PC-3 (cell line): ENCODE measurements around the gene SUMO3. TPM values are rescaled to one million over a fixed set of nuclear protein-coding genes. Genes with fewer than 3 reads are reported as not detected.

Experiments used
- ATAC-seq: fragments of 200-7000 bp; cut with Tn5 transposase; 2 replicates; pipeline ENCODE4 v1.9.1; 2020; ENCODE audit warnings: mild to moderate bottlenecking, moderate library complexity
- BruUV-seq: library from RNA; stranded (reverse); fragments of 400-500 nt; replicated peaks from 2 replicates; lab custom pipeline; 2021; lab: Mats Ljungman, UMichigan
- CTCF ChIA-PET: fragments of 300-600 bp; sonication (Branson Sonifier 250); formaldehyde crosslinking; loops from one replicate; lab custom pipeline; 2022; ENCODE audit warnings: antibody characterized with exemption; lab: Charles Lee
- POLR2A ChIA-PET: fragments of 300-600 bp; sonication (Branson Sonifier 250); formaldehyde crosslinking; loops from one replicate; lab custom pipeline; 2022; ENCODE audit warnings: antibody characterized with exemption; ENCODE audit not compliant: unreplicated experiment; lab: Charles Lee
- DNase-seq: peaks from one replicate; pipeline ENCODE4 v3.0.0-alpha.2; 2015
- H2AFZ ChIP-seq: fragments of 300-600 bp; sonication (generic); 2 replicates; pipeline ENCODE4 v1.6.0; 2016; ENCODE audit warnings: antibody characterized with exemption, low read length
- H3F3A ChIP-seq: fragments of 300-600 bp; sonication (generic); one replicate; pipeline ENCODE4 v1.6.0; 2017; ENCODE audit warnings: antibody characterized with exemption, low read length, control low read depth, mild to moderate bottlenecking; ENCODE audit not compliant: unreplicated experiment
- H3K27ac ChIP-seq: fragments of 300-600 bp; sonication (generic); 2 replicates; pipeline ENCODE4 v1.5.1; 2016; ENCODE audit warnings: mild to moderate bottlenecking, low read length
- H3K27me3 ChIP-seq: fragments of 300-600 bp; sonication (generic); 2 replicates; pipeline ENCODE4 v1.6.1; 2016; ENCODE audit warnings: low read length, mixed read lengths
- H3K36me3 ChIP-seq: fragments of 300-600 bp; sonication (generic); 2 replicates; pipeline ENCODE4 v1.6.1; 2016; ENCODE audit warnings: low read depth, mixed run types, low read length, mixed read lengths
- H3K4me1 ChIP-seq: fragments of 300-600 bp; sonication (generic); 2 replicates; pipeline ENCODE4 v1.5.1; 2016; ENCODE audit warnings: low read length; ENCODE audit not compliant: insufficient read depth
- H3K4me2 ChIP-seq: fragments of 300-600 bp; sonication (generic); 2 replicates; pipeline ENCODE4 v1.6.0; 2016; ENCODE audit warnings: low read length
- H3K4me3 ChIP-seq: fragments of 300-600 bp; sonication (generic); 2 replicates; pipeline ENCODE4 v1.5.1; 2016; ENCODE audit warnings: mild to moderate bottlenecking, low read length, mixed read lengths
- H3K79me2 ChIP-seq: fragments of 300-600 bp; sonication (generic); 2 replicates; pipeline ENCODE4 v1.6.1; 2017; ENCODE audit warnings: low read length, mixed read lengths
- H3K9ac ChIP-seq: fragments of 300-600 bp; sonication (generic); 2 replicates; pipeline ENCODE4 v1.6.0; 2016; ENCODE audit warnings: mild to moderate bottlenecking, low read length
- H3K9me2 ChIP-seq: fragments of 300-600 bp; sonication (generic); replicated peaks from 2 replicates; pipeline ENCODE4 v1.6.1; 2016; ENCODE audit warnings: mixed run types, low read length, mixed read lengths
- H3K9me3 ChIP-seq: fragments of 300-600 bp; sonication (generic); 2 replicates; pipeline ENCODE4 v1.6.1; 2016; ENCODE audit warnings: low read length, mixed read lengths
- H4K20me1 ChIP-seq: fragments of 300-600 bp; sonication (generic); 2 replicates; pipeline ENCODE4 v1.6.1; 2016; ENCODE audit warnings: low read length, mixed read lengths
- CTCF ChIP-seq: fragments of 300-600 bp; sonication (generic); conservative IDR thresholded peaks from 2 replicates; pipeline ENCODE4 v1.5.1; 2017; ENCODE audit warnings: antibody characterized with exemption, low read depth, mild to moderate bottlenecking, low read length
- EZH2 ChIP-seq: fragments of 300-600 bp; sonication (generic); IDR thresholded peaks from one replicate; pipeline ENCODE4 v1.6.1; 2017; ENCODE audit warnings: antibody characterized with exemption, mild to moderate bottlenecking, low read length; ENCODE audit not compliant: unreplicated experiment
- EZH2phosphoT487 ChIP-seq: fragments of 300-600 bp; sonication (generic); IDR thresholded peaks from 2 replicates; pipeline ENCODE4 v1.6.1; 2018; ENCODE audit warnings: mild to moderate bottlenecking, antibody characterized with exemption, low read length, borderline replicate concordance
- intact Hi-C: fragments of 100-400 bp; cut with micrococcal nuclease; formaldehyde crosslinking; loops from 2 replicates; pipeline ENCODE4 v1.9.0; 2023
- total RNA-seq: library from RNA; depleted of rRNA; stranded (reverse); fragments of >200 nt; gene quantifications from 2 replicates; pipeline ENCODE4 v1.2.3, GENCODE V29; 2014

SUMO3 gene
- total RNA-seq, 1 experiment from 2014 or later, result 242 TPM

- POLR2A ChIA-PET, result interaction anchor here (1.9 kb wide), 1 partner anchor 15 kb away, joined by 5 read pairs; the partner anchor contains the start of gene SUMO3
Observed at GRCh38 chr21:44802396-44803153, 15.3 kb downstream of the SUMO3 start.

GRCh38 chr21:44801468-44802395 is 16.1 kb downstream of the SUMO3 start, which contains the start of gene UBE2G2:
UBE2G2 (minus strand) TSS chr21:44801820; CDS start chr21:44801748, 72 bp downstream.
- peak; percentile 81 for ATAC-seq
- H2AFZ ChIP-seq, result peak within 1 kb of the TSS; percentile 91
- H3K4me1 ChIP-seq, result peaks cover 22% of the 10 kb centered on the region
- H3K9ac ChIP-seq, result peak within 1 kb of the TSS; percentile 99
- H3K27me3 ChIP-seq, result no peaks in the 10 kb centered on the region
- ChIA-PET CTCF (interaction anchor here (0.6 to 1.2 kb wide), 4 partner anchors 91 to 265 kb away, joined by 3 to 8 read pairs (median 4); no protein-coding TSS in a partner anchor), POLR2A (interaction anchor here (0.8 to 1.9 kb wide), 2 partner anchors 16 to 218 kb away, joined by 5 to 22 read pairs; partner anchors contain the start of gene SUMO3)
- peak within 1 kb of the TSS; percentile 97 for H3K4me2 ChIP-seq
- intact Hi-C loops, result loop anchor here (2.0 kb wide), 3 partner anchors 15 to 139 kb away; partner anchors contain the start of gene SLX9
- H3K4me3 ChIP-seq, result peak within 1 kb of the TSS; percentile 94
- H3K9me3 ChIP-seq, result no peaks in the 10 kb centered on the region
- H3K79me2 ChIP-seq, result peaks cover 85% of the 10 kb centered on the region
- H4K20me1 ChIP-seq, result peaks cover 32% of the 10 kb centered on the region
- H3K27ac ChIP-seq, result peak within 1 kb of the TSS; percentile 69
- H3K36me3 ChIP-seq, result peaks cover 60% of the 10 kb centered on the region
- TSS peak; percentile 53 for BruUV-seq
- TF ChIP-seq EZH2, result no peak
- TF ChIP-seq EZH2phosphoT487, result no peak
- TF ChIP-seq CTCF, result no peak
- DNase-seq, result peak; percentile 86
- H3F3A ChIP-seq, result no peaks in the 10 kb centered on the region
- H3K9me2 ChIP-seq, result no peaks in the 10 kb centered on the region

More at GRCh38 chr21:44802396-44803153, 15.3 kb downstream of the SUMO3 start:
- peak overlapping the region; percentile 91 for H2AFZ ChIP-seq
- H3K4me3 ChIP-seq, result peak overlapping the region; percentile 94
- no peaks in the 10 kb centered on the region for H3K27me3 ChIP-seq
- no peaks in the 10 kb centered on the region for H3K9me3 ChIP-seq
- peak overlapping the region; percentile 69 for H3K27ac ChIP-seq
- CTCF ChIA-PET, result no interaction called here
- intact Hi-C loops, result loop anchor here (2.0 kb wide), 1 partner anchor 14 kb away; no protein-coding TSS in a partner anchor
- peaks cover 78% of the 10 kb centered on the region for H3K79me2 ChIP-seq
- TF ChIP-seq EZH2phosphoT487 (no peak), EZH2 (no peak), CTCF (no peak)
- H3K36me3 ChIP-seq, result peaks cover 61% of the 10 kb centered on the region
- peaks cover 27% of the 10 kb centered on the region for H4K20me1 ChIP-seq
- H3K4me2 ChIP-seq, result peak overlapping the region; percentile 97
- BruUV-seq, result no TSS peak
- ATAC-seq (peak; percentile 38), DNase-seq (peak; percentile 51)
- peaks cover 22% of the 10 kb centered on the region for H3K4me1 ChIP-seq
- H3F3A ChIP-seq, result no peaks in the 10 kb centered on the region
- no peaks in the 10 kb centered on the region for H3K9me2 ChIP-seq
- H3K9ac ChIP-seq, result peak overlapping the region; percentile 99
